Psoas muscle (tissue), 8 donors: ENCODE data around the gene NPNT. TPM values are rescaled to one million over a fixed set of nuclear protein-coding genes. Genes with fewer than 3 reads are reported as not detected.

Source experiments
- ATAC-seq, 4 donors: fragments of 200-7000 bp; cut with Tn5 transposase; one replicate each; pipeline ENCODE4 v1.9.1; 2020; ENCODE audit warnings: moderate library complexity in 3 of 4, mild to moderate bottlenecking in 2 of 4
- DNase-seq, 2 donors: peaks; one replicate each; pipeline ENCODE4 v3.0.0-alpha.2; 2020
- H3K27ac ChIP-seq: fragments of 200-600 bp; one replicate; pipeline ENCODE4 v1.8.0; 2022
- H3K27me3 ChIP-seq, 3 donors: fragments of 200-600 bp in 1 of 3; one replicate each; pipeline versions ENCODE4 v1.6.1 to v1.8.0; 2013 to 2022; ENCODE audit warnings: low read length in 2 of 3, mild to moderate bottlenecking in 2 of 3, moderate library complexity in 1 of 3; ENCODE audit not compliant: insufficient read depth in 3 of 3
- H3K36me3 ChIP-seq, 2 donors: fragments of 200-600 bp in 1 of 2; one replicate each; pipeline versions ENCODE4 v1.6.1 to v1.8.0; 2013 to 2022; ENCODE audit warnings: low read depth in 1 of 2, mild to moderate bottlenecking in 1 of 2, moderate library complexity in 1 of 2; ENCODE audit not compliant: insufficient read depth in 1 of 2
- H3K4me1 ChIP-seq: fragments of 200-600 bp; one replicate; pipeline ENCODE4 v1.8.0; 2022
- H3K4me3 ChIP-seq: fragments of 200-600 bp; one replicate; pipeline ENCODE4 v1.8.0; 2022; ENCODE audit warnings: mild to moderate bottlenecking
- H3K9me3 ChIP-seq: fragments of 200-600 bp; one replicate; pipeline ENCODE4 v1.8.0; 2022
- WGBS, 3 donors: extraction: QIAGEN DNeasy Blood & Tissue Kit; methylation state at CpG; one replicate each; pipeline versions ENCODE4 v1.1.6 to v1.1.7; 2013; 5-methylcytosine and 5-hydroxymethylcytosine counted together
- intact Hi-C, 2 donors: fragments of 100-400 bp; cut with DNase I; formaldehyde crosslinking; loops; one replicate each; pipeline versions ENCODE4 v1.11.0 to v1.14.2; 2022
- polyA plus RNA-seq, 3 donors: library from polyadenylated mRNA; stranded (reverse); fragments of 200-250 nt; gene quantifications; one replicate each; pipeline ENCODE4 v1.2.3, GENCODE V29; 2013
- total RNA-seq, 4 donors: library from RNA; stranded (reverse); fragmentation: NEBNext Ultra II Directional in 2 of 4; extraction: Animal tissue kit (Norgen Biotek cat#: 25700) in 2 of 4; gene quantifications; one replicate each; pipeline versions ENCODE4 v1.2.1 to v1.2.4, GENCODE V29; 2021 to 2023
- TF ChIP-seq, protein P1 (sequence below): fragments of 200-600 bp; IDR thresholded peaks from one replicate; pipeline ENCODE4 v1.8.0; 2022; ENCODE audit warnings: antibody characterized with exemption
- donor health status: healthy with polysubstance abuse.
- donor health status: DM: no; HTN: no; CAD: no; lungs with moderate emphysema.
- donor health status: Bipolar disorder and iron deficiency.
- donor health status: healthy.
- donor health status: DM: yes; HTN: yes; CAD: no.
- donor health status: DM: no; HTN: no; CAD: no.
- donor health status: DM: no; HTN: no; CAD: no.
- donor health status: DM: yes; HTN: yes; CAD: no.

Gene NPNT
- total and polyA plus RNA-seq, 7 donors, result 0.98 to 18.8 (median 4.1) TPM

DNA sequence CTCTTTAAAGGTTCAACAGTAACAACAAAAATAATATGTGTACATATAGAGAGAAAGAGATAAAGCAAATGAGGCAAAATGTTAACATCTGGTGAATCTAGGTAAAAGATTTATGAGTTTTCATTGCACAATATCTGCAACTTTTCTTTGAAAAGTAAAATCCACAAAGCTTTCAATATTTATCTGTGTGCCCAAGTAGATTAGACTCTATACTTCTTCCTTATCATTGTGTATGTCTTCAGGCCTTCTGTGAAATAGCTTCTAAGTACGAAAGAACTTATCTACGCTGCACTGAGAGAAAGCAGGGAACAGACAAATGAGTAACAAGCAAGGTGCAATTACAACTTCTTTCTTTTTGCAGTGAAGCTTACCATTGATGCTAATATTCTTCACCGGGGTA lies 81.6 kb downstream of the NPNT start:
- Histone ChIP-seq H3K27ac (no peak overlapping the region), H3K4me1 (no peaks in the 10 kb centered on the region), H3K4me3 (no peak overlapping the region), H3K9me3 (no peaks in the 10 kb centered on the region), H3K36me3 (no peaks in the 10 kb centered on the region), H3K27me3 (no peaks in the 10 kb centered on the region)
- no peak for DNase-seq
- TF ChIP-seq, protein P1, sequence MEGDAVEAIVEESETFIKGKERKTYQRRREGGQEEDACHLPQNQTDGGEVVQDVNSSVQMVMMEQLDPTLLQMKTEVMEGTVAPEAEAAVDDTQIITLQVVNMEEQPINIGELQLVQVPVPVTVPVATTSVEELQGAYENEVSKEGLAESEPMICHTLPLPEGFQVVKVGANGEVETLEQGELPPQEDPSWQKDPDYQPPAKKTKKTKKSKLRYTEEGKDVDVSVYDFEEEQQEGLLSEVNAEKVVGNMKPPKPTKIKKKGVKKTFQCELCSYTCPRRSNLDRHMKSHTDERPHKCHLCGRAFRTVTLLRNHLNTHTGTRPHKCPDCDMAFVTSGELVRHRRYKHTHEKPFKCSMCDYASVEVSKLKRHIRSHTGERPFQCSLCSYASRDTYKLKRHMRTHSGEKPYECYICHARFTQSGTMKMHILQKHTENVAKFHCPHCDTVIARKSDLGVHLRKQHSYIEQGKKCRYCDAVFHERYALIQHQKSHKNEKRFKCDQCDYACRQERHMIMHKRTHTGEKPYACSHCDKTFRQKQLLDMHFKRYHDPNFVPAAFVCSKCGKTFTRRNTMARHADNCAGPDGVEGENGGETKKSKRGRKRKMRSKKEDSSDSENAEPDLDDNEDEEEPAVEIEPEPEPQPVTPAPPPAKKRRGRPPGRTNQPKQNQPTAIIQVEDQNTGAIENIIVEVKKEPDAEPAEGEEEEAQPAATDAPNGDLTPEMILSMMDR, result no peak
- 83 to 95% (median 86%) methylated on average over 3 of the region's 3 CpGs for WGBS, 3 donors
- ATAC-seq, result no peak
- intact Hi-C loops, result no loop called here

DNA sequence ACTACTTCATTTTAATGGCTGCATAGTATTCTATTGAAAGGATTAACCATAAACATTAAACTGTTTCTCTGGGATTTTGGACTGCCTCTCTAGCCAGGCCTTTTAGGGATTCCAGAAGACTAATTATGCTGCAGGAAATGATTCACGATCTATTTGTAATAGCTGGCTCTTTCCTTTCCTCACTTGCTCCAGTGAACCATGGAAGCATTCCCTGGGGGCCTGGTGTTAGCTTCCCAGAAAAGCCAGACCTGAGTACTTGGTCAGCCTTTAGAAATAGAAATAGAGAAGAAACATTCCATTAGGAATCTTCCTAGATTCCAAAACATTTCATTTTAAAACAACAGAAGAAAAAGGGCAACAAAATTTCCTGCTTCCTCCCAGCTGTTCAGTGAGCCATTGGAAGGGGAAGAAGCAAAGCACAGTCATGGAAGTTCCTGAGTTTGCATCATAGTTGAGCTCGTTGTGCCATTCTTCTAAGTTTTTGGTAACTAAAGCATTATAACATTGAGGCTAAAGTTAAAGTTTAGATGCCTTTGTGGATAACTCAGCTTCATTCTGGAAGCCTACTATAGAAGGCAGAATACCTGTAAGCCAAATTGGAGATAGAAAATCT lies 83.5 kb downstream of the NPNT start:
- WGBS, 3 donors, result 24 to 50% (median 24%) methylated on average over 2 of the region's 2 CpGs

DNA sequence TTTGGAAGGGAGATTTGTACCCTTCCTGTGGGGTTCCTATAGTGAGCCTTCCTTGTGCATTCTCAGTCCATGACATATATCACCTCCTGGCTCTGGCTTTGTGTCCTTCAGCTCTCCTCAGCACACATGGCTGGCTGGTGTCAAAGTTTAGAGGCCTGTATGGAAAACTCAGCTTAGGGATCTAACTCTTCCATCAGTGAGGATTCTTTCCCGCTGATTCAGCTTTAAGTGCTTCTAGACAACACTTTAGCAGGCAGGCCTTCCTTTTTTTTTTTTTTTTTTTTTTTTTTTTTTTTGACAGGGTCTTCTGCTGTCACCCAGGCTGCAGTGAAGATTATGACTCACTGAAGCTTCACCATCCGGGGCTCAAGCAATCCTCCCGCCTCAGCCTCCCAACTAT lies 84.2 kb downstream of the NPNT start:
- TF ChIP-seq, protein P1, result no peak
- no peaks in the 10 kb centered on the region for H3K27me3 ChIP-seq
- WGBS, 3 donors, result 91 to 94% (median 91%) methylated on average over 3 of the region's 3 CpGs
- H3K4me1 ChIP-seq, result no peaks in the 10 kb centered on the region
- no peak for ATAC-seq
- H3K36me3 ChIP-seq, result no peaks in the 10 kb centered on the region
- H3K4me3 ChIP-seq, result no peak overlapping the region
- no peak for DNase-seq
- H3K9me3 ChIP-seq, result no peaks in the 10 kb centered on the region
- intact Hi-C loops, result no loop called here
- peak overlapping the region; percentile 33 for H3K27ac ChIP-seq

More for the DNA sequence above, 83.5 kb downstream of the NPNT start:
- ATAC-seq (peak; percentile 62 to 78 (median 72)), DNase-seq (peak; percentile 26 to 56)
- intact Hi-C loops, result no loop called here
- H3K4me3 ChIP-seq, result no peak overlapping the region
- TF ChIP-seq, protein P1, result no peak
- no peaks in the 10 kb centered on the region for H3K9me3 ChIP-seq
- H3K36me3 ChIP-seq, result no peaks in the 10 kb centered on the region
- H3K4me1 ChIP-seq, result no peaks in the 10 kb centered on the region
- H3K27me3 ChIP-seq, result no peaks in the 10 kb centered on the region
- H3K27ac ChIP-seq, result peak overlapping the region; percentile 33

DNA sequence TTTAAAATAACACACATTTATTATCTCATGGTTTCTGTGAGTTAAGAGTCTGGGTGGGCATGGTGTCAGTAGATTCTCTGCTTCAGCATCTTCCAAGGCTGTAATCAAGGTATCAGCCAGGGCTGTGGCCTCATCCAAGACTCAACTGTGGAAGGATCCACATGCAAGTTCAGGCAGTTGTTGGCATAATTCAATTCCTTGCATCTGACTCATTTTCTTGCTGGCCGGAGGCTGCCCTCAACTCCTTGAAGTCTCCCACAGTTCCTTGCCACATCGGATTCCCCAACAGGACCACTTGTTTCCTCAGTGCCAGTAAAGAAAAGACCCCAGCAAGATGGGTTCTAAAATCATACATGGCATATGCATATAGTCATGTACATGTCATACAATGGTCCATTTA lies 93.4 kb downstream of the NPNT start:
- H3K27ac ChIP-seq, result no peak overlapping the region
- H3K9me3 ChIP-seq, result no peaks in the 10 kb centered on the region
- DNase-seq (no peak), ATAC-seq (no peak)
- 50 to 74% (median 50%) methylated on average over 2 of the region's 2 CpGs for WGBS, 3 donors
- no peak overlapping the region for H3K4me3 ChIP-seq
- no peaks in the 10 kb centered on the region for H3K36me3 ChIP-seq
- TF ChIP-seq, protein P1, result no peak
- intact Hi-C loops, result no loop called here
- peaks cover 34% of the 10 kb centered on the region for H3K4me1 ChIP-seq
- no peaks in the 10 kb centered on the region for H3K27me3 ChIP-seq
